ENCODE measurements around the gene SLC24A4. TPM values are rescaled to one million over a fixed set of nuclear protein-coding genes. Genes with fewer than 3 reads are reported as not detected.

The SLC24A4 gene
- total RNA-seq, 2 donors from 2014 or later = 2.7 to 4.4 TPM

DNA sequence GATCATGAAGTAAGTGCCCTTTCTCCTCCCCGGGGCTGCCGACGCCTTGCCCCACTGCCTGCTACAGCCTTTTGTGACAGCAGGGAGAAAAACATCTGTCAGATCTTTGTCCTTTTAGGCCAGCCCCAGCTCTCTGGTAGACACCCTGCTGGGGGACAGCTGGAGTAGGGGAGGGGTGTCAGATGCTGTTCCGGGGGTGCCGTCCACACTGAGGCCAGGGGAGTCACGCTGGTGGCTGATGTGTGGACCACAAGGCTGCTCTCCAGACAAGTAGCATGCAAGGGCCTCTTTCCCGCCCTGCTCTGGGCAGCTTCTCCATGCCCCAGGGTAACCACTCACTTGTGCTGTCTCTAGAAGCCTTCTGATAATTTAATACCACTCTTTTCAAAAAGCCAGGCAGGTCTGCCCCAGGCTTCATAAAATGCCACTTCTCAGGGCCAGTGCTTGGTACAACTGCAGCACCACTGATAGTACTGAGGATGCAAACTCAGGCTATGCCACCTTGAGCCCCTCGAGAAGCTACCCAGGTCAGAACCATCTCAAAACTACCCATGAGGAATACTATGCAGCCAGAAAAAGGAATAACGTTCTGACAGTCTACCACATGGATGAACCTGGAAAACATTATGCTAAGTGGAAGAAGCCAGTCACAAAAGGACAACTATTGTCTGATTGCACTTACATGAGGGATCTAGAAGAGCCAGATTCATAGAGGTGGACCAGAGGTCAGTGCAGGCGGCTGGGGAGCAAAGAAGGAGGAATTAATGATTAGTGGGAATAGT, 124.6 kb downstream of the SLC24A4 start:
- no peaks in the 10 kb centered on the region for H3K27me3 ChIP-seq (replicated peaks; ENCODE audit: insufficient read depth)
- H3K27ac ChIP-seq = no peak overlapping the region
- no peaks in the 10 kb centered on the region for H3K9me3 ChIP-seq
- H3K4me1 ChIP-seq (ENCODE audit: control insufficient read depth in 1 of 2, low read depth in 2 of 2) = no peaks in the 10 kb centered on the region
- H3K4me3 ChIP-seq = no peak overlapping the region
- TF ChIP-seq, protein P1, sequence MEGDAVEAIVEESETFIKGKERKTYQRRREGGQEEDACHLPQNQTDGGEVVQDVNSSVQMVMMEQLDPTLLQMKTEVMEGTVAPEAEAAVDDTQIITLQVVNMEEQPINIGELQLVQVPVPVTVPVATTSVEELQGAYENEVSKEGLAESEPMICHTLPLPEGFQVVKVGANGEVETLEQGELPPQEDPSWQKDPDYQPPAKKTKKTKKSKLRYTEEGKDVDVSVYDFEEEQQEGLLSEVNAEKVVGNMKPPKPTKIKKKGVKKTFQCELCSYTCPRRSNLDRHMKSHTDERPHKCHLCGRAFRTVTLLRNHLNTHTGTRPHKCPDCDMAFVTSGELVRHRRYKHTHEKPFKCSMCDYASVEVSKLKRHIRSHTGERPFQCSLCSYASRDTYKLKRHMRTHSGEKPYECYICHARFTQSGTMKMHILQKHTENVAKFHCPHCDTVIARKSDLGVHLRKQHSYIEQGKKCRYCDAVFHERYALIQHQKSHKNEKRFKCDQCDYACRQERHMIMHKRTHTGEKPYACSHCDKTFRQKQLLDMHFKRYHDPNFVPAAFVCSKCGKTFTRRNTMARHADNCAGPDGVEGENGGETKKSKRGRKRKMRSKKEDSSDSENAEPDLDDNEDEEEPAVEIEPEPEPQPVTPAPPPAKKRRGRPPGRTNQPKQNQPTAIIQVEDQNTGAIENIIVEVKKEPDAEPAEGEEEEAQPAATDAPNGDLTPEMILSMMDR (IDR thresholded peaks at IDR 0.05) = no peak
- no peak for ATAC-seq (ENCODE audit: insufficient number of reproducible peaks, low FRiP score, low read depth)
- H3K36me3 ChIP-seq = no peaks in the 10 kb centered on the region
- DNase-seq (ENCODE audit: low spot score) = no peak

DNA sequence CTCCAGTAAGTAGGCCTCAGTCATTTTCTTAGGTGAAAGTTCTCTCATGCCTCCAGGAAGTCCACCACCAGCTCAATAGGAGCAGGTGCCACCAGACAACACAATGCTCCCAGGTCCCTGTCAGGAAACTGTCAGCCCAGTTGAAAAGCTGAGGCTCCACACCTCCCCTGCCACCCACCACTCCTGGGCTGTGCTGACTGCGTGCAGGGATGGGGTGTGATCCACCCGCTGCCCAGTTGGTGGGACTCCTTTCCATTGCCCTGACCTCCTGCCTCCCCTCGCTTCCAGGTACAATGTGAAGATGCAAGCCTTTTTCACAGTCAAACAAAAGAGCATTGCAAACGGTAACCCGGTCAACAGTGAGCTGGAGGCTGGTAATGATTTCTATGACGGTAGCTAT, 125.8 kb downstream of the SLC24A4 start:
- no peak for ATAC-seq (ENCODE audit: insufficient number of reproducible peaks, low FRiP score, low read depth)
- TF ChIP-seq, protein P1 (IDR thresholded peaks at IDR 0.05) = no peak

DNA sequence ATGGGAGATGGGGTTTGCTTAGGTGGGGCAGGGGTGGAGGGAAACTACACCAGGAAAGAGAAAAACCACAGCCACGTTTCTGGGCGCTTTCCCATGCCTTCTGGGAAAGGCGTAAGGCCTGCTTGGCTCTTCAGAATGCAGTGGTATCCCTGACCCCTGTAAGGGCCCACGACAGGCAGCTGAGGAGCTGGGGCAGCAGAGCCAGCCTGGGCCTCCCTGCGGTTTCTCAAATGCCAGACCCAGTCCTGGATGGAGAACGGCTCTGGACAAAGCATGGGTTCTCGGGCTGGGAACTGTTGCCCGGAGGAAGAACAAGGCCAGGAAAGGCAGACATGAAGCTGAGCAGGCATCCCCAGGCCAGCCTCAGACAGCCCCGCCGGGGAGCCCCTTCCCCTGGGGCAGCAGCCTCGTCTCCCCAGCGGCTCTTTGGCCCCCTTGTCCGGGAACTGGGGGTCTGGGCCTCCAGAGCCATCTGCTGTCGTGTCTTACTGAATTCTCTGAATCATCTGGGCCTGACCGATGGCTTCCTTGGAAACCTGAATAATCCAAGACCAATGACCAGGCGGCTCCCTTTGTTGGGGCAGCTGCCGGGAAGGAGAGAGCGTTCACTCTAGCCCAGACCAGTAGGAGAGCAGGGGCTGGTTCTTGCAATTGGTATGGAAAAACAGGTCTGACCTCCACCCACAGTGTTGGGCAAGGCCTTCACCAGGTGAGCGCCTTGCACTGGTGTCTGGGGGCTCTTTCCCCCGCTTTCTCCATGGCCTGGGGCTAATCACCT, 126.6 kb downstream of the SLC24A4 start:
- no peak for ATAC-seq (ENCODE audit: insufficient number of reproducible peaks, low FRiP score, low read depth)
- no peak for DNase-seq (ENCODE audit: low spot score)

More for the DNA sequence above, 125.8 kb downstream of the SLC24A4 start:
- Histone ChIP-seq H3K9me3 (no peaks in the 10 kb centered on the region), H3K27ac (no peak overlapping the region), H3K4me3 (no peak overlapping the region), H3K4me1 (ENCODE audit: control insufficient read depth in 1 of 2, low read depth in 2 of 2) (no peaks in the 10 kb centered on the region), H3K36me3 (no peaks in the 10 kb centered on the region), H3K27me3 (replicated peaks; ENCODE audit: insufficient read depth) (no peaks in the 10 kb centered on the region)
- no peak for DNase-seq (ENCODE audit: low spot score)

DNA sequence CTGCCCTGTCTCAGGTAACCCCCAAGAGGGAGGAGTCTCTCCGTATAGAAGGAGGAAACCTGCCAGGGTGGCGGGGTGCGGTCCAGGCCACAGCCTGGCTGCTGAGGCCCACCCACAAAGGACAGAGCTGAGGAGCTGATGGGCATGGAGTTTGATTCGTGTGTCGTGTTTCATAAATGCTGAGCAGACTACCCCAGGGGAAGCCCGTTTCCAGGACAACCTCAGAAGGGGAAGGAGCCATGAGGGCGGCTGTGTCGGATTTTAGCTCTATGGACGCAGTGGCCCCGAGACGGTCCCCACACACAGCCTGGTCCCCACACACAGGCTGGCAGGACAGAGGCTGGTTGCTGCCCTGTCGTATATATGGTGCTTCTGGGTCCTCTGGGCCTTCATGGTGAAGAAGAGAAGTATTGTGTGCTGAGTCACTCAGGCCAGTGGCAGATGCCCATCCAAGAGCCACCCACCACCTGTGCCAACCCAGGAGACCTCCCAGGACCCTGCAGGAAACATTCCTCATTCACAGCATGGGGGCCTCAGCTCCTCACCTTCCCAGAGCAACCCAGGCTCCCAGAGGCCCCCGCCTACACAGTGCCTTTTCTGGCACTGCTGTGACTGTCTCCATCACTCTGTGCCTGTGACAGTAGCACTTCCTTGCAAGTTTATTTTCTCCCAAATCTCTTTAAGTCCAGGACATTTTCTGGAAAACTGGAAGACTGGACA, 127.5 kb downstream of the SLC24A4 start:
- no peaks in the 10 kb centered on the region for H3K4me1 ChIP-seq (ENCODE audit: control insufficient read depth in 1 of 2, low read depth in 2 of 2)
- H3K9me3 ChIP-seq = no peaks in the 10 kb centered on the region
- H3K27ac ChIP-seq = no peak overlapping the region
- no peak overlapping the region for H3K4me3 ChIP-seq
- TF ChIP-seq, protein P1 (IDR thresholded peaks at IDR 0.05) = no peak
- DNase-seq (ENCODE audit: low spot score) (no peak), ATAC-seq (ENCODE audit: insufficient number of reproducible peaks, low FRiP score, low read depth) (no peak)
- H3K27me3 ChIP-seq (replicated peaks; ENCODE audit: insufficient read depth) = no peaks in the 10 kb centered on the region
- no peaks in the 10 kb centered on the region for H3K36me3 ChIP-seq

More for the DNA sequence above, 126.6 kb downstream of the SLC24A4 start:
- H3K4me3 ChIP-seq = no peak overlapping the region
- H3K4me1 ChIP-seq (ENCODE audit: control insufficient read depth in 1 of 2, low read depth in 2 of 2) = no peaks in the 10 kb centered on the region
- TF ChIP-seq, protein P1 (IDR thresholded peaks at IDR 0.05) = no peak
- H3K36me3 ChIP-seq = no peaks in the 10 kb centered on the region
- H3K9me3 ChIP-seq = no peaks in the 10 kb centered on the region
- no peak overlapping the region for H3K27ac ChIP-seq
- H3K27me3 ChIP-seq (replicated peaks; ENCODE audit: insufficient read depth) = no peaks in the 10 kb centered on the region

DNA sequence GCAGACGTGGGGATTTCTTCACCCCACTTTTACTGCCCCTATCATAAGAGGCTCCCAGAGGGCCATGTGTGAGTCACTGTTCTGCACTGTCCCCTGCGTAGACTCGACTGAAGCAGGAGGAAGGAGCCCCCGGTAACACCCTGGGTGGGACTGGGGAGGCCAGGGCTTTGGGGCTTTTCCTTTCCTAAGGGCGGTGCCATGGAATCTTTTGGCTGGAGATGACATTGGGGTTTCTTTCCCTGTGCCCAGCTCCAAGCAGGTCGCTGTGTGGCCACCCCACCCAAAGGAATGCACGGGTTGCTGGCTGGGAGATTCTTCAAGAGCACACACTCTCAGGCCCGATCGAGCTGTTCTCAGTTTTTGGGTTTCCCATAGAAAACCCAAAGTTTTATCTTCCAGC, 128.3 kb downstream of the SLC24A4 start:
- ATAC-seq (ENCODE audit: insufficient number of reproducible peaks, low FRiP score, low read depth) (no peak), DNase-seq (ENCODE audit: low spot score) (no peak)
- H3K27ac ChIP-seq = no peak overlapping the region
- no peaks in the 10 kb centered on the region for H3K9me3 ChIP-seq
- no peaks in the 10 kb centered on the region for H3K27me3 ChIP-seq (replicated peaks; ENCODE audit: insufficient read depth)
- H3K4me1 ChIP-seq (ENCODE audit: control insufficient read depth in 1 of 2, low read depth in 2 of 2) = no peaks in the 10 kb centered on the region
- TF ChIP-seq, protein P1 (IDR thresholded peaks at IDR 0.05) = no peak
- H3K36me3 ChIP-seq = no peaks in the 10 kb centered on the region
- no peak overlapping the region for H3K4me3 ChIP-seq
